Measurements from ENCODE around the gene HDDC3.

The HDDC3 gene

DNA sequence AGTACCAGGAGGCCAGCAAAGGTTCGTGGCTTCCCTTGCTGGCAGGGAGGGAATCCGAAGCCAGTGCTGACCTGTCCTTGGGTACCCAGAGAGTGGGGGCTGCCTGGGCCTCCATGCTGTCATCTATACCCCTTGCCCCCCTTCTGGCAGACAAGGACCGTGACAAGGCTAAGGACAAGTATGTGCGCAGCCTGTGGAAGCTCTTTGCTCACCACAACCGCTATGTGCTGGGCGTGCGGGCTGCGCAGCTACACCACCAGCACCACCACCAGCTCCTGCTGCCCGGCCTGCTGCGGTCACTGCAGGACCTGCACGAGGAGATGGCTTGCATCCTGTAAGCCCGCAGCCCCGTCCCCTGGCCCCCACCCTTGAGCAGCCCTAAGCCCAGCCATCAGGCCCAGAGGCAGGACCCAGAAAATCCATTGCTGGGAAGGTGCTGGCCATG, 45.3 kb downstream of the HDDC3 start:
- DNase-seq: no peak

DNA sequence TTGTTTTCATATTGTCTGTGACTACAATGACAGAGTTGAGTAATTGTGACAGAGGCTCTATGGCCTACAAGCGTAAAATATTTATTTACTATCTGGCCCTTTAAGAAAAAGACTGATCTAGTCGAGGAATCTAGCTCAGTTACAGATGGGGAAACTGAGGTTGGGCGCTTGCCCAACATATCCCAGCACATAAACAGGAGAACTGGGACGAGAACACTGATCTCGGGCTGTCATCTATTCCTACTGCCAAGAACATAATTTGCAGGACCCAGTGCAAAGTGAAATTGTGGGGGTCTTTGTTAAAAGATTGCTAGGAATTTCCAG, 46.1 kb downstream of the HDDC3 start:
- DNase-seq: no peak

DNA sequence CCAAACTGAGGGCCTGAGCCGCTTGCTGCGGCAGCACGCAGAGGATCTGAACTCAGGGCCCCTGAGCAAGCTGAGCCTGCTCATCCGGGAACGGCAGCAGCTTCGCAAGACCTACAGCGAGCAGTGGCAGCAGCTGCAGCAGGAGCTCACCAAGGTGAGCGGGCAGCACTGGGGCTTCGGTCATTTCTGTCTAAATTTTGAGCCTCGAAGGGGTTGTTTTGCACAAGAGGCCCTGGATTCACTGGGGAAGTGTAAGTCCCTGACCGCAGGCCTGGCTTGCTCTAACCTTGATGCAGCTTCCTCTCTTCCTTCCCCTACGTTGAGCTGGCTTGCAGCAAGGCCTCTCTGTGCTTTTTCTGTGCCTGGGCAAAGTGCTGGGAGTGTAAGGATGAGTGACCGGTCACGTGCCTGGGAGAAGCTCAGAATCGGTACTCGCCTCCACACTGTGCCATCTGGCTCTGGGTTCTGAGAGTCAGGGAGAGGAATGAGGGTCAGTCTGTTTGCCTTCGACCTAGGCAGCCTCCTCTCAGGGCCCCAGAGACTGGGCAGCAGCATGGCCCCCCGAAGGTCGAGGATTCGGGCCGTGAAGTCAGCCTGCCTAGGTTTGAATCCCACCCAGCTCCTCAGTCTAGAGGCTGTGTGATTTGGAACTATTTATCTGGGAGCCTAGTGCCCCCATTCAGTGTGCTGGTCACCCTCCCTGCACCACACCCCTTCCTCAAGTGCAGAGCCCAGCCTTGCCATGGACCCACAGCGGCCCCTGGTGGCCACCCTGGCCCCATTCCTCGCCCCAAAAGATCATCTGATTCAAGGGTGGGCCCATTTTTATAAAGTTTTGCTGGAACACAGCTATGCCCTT, 46.7 kb downstream of the HDDC3 start:
- DNase-seq: peak; percentile 80

GRCh38 chr15:90884719-90885431, 47.5 kb downstream of the HDDC3 start:
- DNase-seq: no peak

GRCh38 chr15:90883976-90884718, 48.2 kb downstream of the HDDC3 start, which contains the start of gene FES:
Gene FES, plus strand, starts transcription at chr15:90884504. Its CDS starts 542 bp downstream, at chr15:90885046.
- DNase-seq: no peak

GRCh38 chr15:90883526-90883975, 48.8 kb downstream of the HDDC3 start:
- DNase-seq: no peak

DNA sequence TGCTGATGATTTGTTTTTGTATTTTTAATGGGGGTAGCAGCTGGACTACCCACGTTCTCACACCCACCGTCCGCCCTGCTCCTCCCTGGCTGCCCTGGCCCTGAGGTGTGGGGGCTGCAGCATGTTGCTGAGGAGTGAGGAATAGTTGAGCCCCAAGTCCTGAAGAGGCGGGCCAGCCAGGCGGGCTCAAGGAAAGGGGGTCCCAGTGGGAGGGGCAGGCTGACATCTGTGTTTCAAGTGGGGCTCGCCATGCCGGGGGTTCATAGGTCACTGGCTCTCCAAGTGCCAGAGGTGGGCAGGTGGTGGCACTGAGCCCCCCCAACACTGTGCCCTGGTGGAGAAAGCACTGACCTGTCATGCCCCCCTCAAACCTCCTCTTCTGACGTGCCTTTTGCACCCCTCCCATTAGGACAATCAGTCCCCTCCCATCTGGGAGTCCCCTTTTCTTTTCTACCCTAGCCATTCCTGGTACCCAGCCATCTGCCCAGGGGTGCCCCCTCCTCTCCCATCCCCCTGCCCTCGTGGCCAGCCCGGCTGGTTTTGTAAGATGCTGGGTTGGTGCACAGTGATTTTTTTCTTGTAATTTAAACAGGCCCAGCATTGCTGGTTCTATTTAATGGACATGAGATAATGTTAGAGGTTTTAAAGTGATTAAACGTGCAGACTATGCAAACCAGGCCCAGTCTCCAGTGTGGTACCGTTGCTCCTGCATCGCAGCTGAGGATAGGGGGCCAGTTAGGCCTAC, 49.4 kb downstream of the HDDC3 start:
- DNase-seq: no peak

- no peak for DNase-seq
Observed at GRCh38 chr15:90881978-90882721, 50.2 kb downstream of the HDDC3 start.

DNA sequence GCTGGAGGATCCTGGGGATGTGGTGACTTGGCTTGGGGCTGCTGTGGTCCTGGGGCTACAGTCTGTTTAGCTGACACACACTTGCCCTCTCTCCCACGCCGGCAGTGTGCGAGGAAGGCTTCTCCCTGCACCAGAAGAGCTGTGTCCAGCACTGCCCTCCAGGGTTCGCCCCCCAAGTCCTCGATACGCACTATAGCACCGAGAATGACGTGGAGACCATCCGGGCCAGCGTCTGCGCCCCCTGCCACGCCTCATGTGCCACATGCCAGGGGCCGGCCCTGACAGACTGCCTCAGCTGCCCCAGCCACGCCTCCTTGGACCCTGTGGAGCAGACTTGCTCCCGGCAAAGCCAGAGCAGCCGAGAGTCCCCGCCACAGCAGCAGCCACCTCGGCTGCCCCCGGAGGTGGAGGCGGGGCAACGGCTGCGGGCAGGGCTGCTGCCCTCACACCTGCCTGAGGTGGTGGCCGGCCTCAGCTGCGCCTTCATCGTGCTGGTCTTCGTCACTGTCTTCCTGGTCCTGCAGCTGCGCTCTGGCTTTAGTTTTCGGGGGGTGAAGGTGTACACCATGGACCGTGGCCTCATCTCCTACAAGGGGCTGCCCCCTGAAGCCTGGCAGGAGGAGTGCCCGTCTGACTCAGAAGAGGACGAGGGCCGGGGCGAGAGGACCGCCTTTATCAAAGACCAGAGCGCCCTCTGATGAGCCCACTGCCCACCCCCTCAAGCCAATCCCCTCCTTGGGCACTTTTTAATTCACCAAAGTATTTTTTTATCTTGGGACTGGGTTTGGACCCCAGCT, 51.0 kb downstream of the HDDC3 start:
- DNase-seq: no peak

- DNase-seq: no peak
Observed at GRCh38 chr15:90880381-90881145, 51.8 kb downstream of the HDDC3 start.
